NCI-H1417 (cell line): ENCODE data around the gene GRIA3.
"Not testable (repeated sequence)": the region's sequence is repeated elsewhere in the genome, so short reads cannot be mapped to it uniquely, and the experiment has no call there.

Source experiments
- DNase-seq, 3 experiments: peaks; one replicate each; lab custom pipeline; 2025; lab: John Stamatoyannopoulos, UW

Gene GRIA3

GRCh38 chrX:123357941-123358340 is 173.9 kb downstream of the GRIA3 start:
- DNase-seq, result no peak

- DNase-seq, result no peak
These were observed 174.4 kb downstream of the GRIA3 start for GRCh38 chrX:123358457-123358856.

- no peak for DNase-seq
These were observed 177.3 kb downstream of the GRIA3 start for GRCh38 chrX:123361371-123361770.

GRCh38 chrX:123386196-123386595 is 202.1 kb downstream of the GRIA3 start:
- DNase-seq, result not testable (repeated sequence)

- no peak for DNase-seq
These were observed 208.8 kb downstream of the GRIA3 start for GRCh38 chrX:123392921-123393320.

- DNase-seq, result no peak
These were observed 215.6 kb downstream of the GRIA3 start for GRCh38 chrX:123399709-123400108.

- DNase-seq, result no peak
These were observed 221.2 kb downstream of the GRIA3 start for GRCh38 chrX:123405231-123405630.

GRCh38 chrX:123408821-123409737 is 225.0 kb downstream of the GRIA3 start:
- DNase-seq, result no peak

- peak in 2 of 3 experiments; percentile 1 to 48 for DNase-seq
These were observed 238.8 kb downstream of the GRIA3 start for GRCh38 chrX:123422875-123423274.

- DNase-seq, result peak in 1 of 3 experiments; percentile 6
These were observed 240.5 kb downstream of the GRIA3 start for GRCh38 chrX:123424546-123424945.

GRCh38 chrX:123425471-123425870 is 241.4 kb downstream of the GRIA3 start:
- DNase-seq, result no peak

GRCh38 chrX:123425904-123426303 is 241.8 kb downstream of the GRIA3 start:
- DNase-seq, result no peak

- DNase-seq, result no peak
These were observed 248.5 kb downstream of the GRIA3 start for GRCh38 chrX:123432361-123433150.

- DNase-seq, result no peak
These were observed 252.5 kb downstream of the GRIA3 start for GRCh38 chrX:123436512-123437136.

- not testable (repeated sequence) for DNase-seq
These were observed 255.8 kb downstream of the GRIA3 start for GRCh38 chrX:123439926-123440325.

- DNase-seq, result no peak
These were observed 258.7 kb downstream of the GRIA3 start for GRCh38 chrX:123442764-123443163.

GRCh38 chrX:123447506-123447905 is 263.4 kb downstream of the GRIA3 start:
- no peak for DNase-seq

- no peak for DNase-seq
These were observed 265.3 kb downstream of the GRIA3 start for GRCh38 chrX:123449335-123449734.

- peak in 2 of 3 experiments; percentile 18 to 21 for DNase-seq
These were observed 266.1 kb downstream of the GRIA3 start for GRCh38 chrX:123450222-123450621.

GRCh38 chrX:123454712-123455431 is 270.8 kb downstream of the GRIA3 start:
- DNase-seq, result no peak

GRCh38 chrX:123455693-123456092 is 271.6 kb downstream of the GRIA3 start:
- DNase-seq, result no peak

- no peak for DNase-seq
These were observed 280.6 kb downstream of the GRIA3 start for GRCh38 chrX:123464709-123465108.
